ENCODE measurements around the gene CBX4. TPM values are rescaled to one million over a fixed set of nuclear protein-coding genes. Genes with fewer than 3 reads are reported as not detected.
A peak's percentile ranks its signal among the peaks of the same experiment; 100 is the strongest.

CBX4 gene
- total RNA-seq, 4 donors from 2014 or later, result 11.6 to 15.3 (median 14.4) TPM

- H3K4me3 ChIP-seq, result no peak overlapping the region
- no peak for TF ChIP-seq POLR2A (IDR thresholded peaks at IDR 0.05)
- 81 to 82% methylated on average over 8 to 10 of the region's 10 CpGs for WGBS, 2 donors
- H3K27ac ChIP-seq, result no peak overlapping the region
- peaks cover 0 to 4% (median 0%) of the 10 kb centered on the region in 4 donors for H3K9me3 ChIP-seq
- H3K27me3 ChIP-seq, result peaks cover 0 to 21% of the 10 kb centered on the region in 2 donors
- no peak for DNase-seq (ENCODE audit: low spot score in 2 of 2)
- H3K36me3 ChIP-seq, result no peaks in the 10 kb centered on the region
- no peaks in the 10 kb centered on the region for H3K4me1 ChIP-seq
Observed at GRCh38 chr17:79878329-79878947, 39.2 kb upstream of the CBX4 start.

- Histone ChIP-seq H3K27me3 (peaks cover 0 to 10% of the 10 kb centered on the region in 2 donors), H3K4me3 (no peak overlapping the region), H3K4me1 (no peaks in the 10 kb centered on the region), H3K36me3 (no peaks in the 10 kb centered on the region), H3K27ac (no peak overlapping the region), H3K9me3 (peaks cover 0 to 4% (median 0%) of the 10 kb centered on the region in 4 donors)
- DNase-seq (ENCODE audit: low spot score in 2 of 2), result no peak
- 74 to 81% methylated on average over 6 of the region's 6 CpGs for WGBS, 2 donors
- TF ChIP-seq EP300 (IDR thresholded peaks at IDR 0.05), result no peak
- no peak for TF ChIP-seq POLR2A (IDR thresholded peaks at IDR 0.05)
- no peak for TF ChIP-seq CTCF (IDR thresholded peaks at IDR 0.05)
Observed at GRCh38 chr17:79877041-79877440, 37.8 kb upstream of the CBX4 start.

GRCh38 chr17:79875511-79875910, 36.3 kb upstream of the CBX4 start:
- no peak for TF ChIP-seq POLR2A (IDR thresholded peaks at IDR 0.05)
- TF ChIP-seq CTCF (IDR thresholded peaks at IDR 0.05), result no peak
- no peak for TF ChIP-seq EP300 (IDR thresholded peaks at IDR 0.05)
- no peak overlapping the region for H3K4me3 ChIP-seq
- no peaks in the 10 kb centered on the region for H3K36me3 ChIP-seq
- H3K27me3 ChIP-seq, result peaks cover 0 to 10% of the 10 kb centered on the region in 2 donors
- H3K4me1 ChIP-seq, result no peaks in the 10 kb centered on the region
- peaks cover 0 to 4% (median 0%) of the 10 kb centered on the region in 4 donors for H3K9me3 ChIP-seq
- 88 to 89% methylated on average over 4 of the region's 4 CpGs for WGBS, 2 donors
- H3K27ac ChIP-seq, result no peak overlapping the region
- DNase-seq (ENCODE audit: low spot score in 2 of 2), result no peak

- Histone ChIP-seq H3K36me3 (no peaks in the 10 kb centered on the region), H3K27me3 (peaks cover 0 to 18% of the 10 kb centered on the region in 2 donors), H3K4me3 (no peak overlapping the region), H3K27ac (no peak overlapping the region), H3K4me1 (no peaks in the 10 kb centered on the region), H3K9me3 (peaks cover 0 to 4% (median 0%) of the 10 kb centered on the region in 4 donors)
- DNase-seq (ENCODE audit: low spot score in 2 of 2), result no peak
- 43 to 46% methylated on average over 6 of the region's 6 CpGs for WGBS, 2 donors
- TF ChIP-seq POLR2A (IDR thresholded peaks at IDR 0.05) (no peak), CTCF (IDR thresholded peaks at IDR 0.05) (peak; percentile 18 to 47 (median 28)), EP300 (IDR thresholded peaks at IDR 0.05) (no peak)
Observed at GRCh38 chr17:79874329-79874981, 35.2 kb upstream of the CBX4 start.

- no peak for DNase-seq (ENCODE audit: low spot score in 2 of 2)
- Histone ChIP-seq H3K27ac (no peak overlapping the region), H3K27me3 (peaks cover 0 to 18% of the 10 kb centered on the region in 2 donors), H3K9me3 (peaks cover 0 to 4% (median 0%) of the 10 kb centered on the region in 4 donors), H3K4me3 (no peak overlapping the region), H3K36me3 (no peaks in the 10 kb centered on the region), H3K4me1 (no peaks in the 10 kb centered on the region)
- 88 to 92% methylated on average over 9 of the region's 9 CpGs for WGBS, 2 donors
- TF ChIP-seq POLR2A (IDR thresholded peaks at IDR 0.05) (no peak), CTCF (IDR thresholded peaks at IDR 0.05) (no peak), EP300 (IDR thresholded peaks at IDR 0.05) (no peak)
Observed at GRCh38 chr17:79873583-79873982, 34.3 kb upstream of the CBX4 start.
